Right ventricle myocardium inferior (tissue), 1 donor: ENCODE data around the gene RAB9B. TPM values are rescaled to one million over a fixed set of nuclear protein-coding genes. Genes with fewer than 3 reads are reported as not detected.

Experiments used
- ATAC-seq: fragments of 200-7000 bp; cut with Tn5 transposase; one replicate; pipeline ENCODE4 v1.9.1; 2020; ENCODE audit warnings: mild to moderate bottlenecking, moderate library complexity
- DNase-seq: peaks from one replicate; pipeline ENCODE4 v3.0.0; 2021; ENCODE audit errors: missing footprints
- intact Hi-C: fragments of 100-400 bp; cut with DNase I; formaldehyde crosslinking; loops from one replicate; pipeline ENCODE4 v1.11.0; 2022
- total RNA-seq: library from RNA; stranded (reverse); fragmentation: NEBNext Ultra II Directional; extraction: Animal tissue kit (Norgen Biotek cat#: 25700); gene quantifications from one replicate; pipeline ENCODE4 v1.2.1, GENCODE V29; 2021
- donor health status: DM: no; HTN: yes; CAD: no; lungs with severe emphysema.

Gene RAB9B
- total RNA-seq, 1 donor from 2014 or later = 33.9 TPM

DNA sequence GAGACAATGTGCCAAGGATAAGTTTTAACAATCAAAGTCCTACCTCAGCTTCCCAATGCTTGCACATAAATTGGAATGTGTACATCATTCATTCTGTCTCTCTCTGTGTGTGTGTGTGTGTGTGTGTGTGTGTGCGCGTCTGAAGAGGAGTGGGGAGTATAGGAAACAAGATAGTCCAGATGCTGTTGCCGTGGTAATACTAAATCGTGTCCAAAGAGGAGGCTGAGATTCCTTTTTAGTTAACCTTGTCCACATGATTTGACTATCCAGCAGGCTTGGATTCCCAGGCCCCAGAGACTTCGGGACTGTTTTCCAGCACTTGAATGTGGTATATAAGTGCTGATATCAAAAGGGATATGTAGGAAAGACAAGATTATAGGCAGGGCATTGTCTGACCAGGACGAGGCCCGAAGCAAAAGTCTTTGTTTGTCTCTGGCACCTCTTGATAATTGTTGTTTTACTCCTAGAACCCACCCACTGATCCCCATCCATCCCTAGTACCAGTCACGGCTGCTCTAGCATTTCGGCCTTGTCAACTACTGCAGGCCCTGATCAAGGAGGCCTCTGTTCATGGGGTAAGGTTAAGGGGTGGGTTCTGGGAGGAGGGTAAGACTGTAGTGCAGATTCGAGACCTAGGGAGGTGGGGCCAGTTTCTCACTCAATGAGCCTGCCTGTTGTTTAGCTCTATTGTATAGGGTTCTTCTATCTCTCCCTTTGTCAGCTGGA, 51.6 kb downstream of the RAB9B start:
- DNase-seq = no peak
- ATAC-seq = no peak
- intact Hi-C loops = no loop called here

DNA sequence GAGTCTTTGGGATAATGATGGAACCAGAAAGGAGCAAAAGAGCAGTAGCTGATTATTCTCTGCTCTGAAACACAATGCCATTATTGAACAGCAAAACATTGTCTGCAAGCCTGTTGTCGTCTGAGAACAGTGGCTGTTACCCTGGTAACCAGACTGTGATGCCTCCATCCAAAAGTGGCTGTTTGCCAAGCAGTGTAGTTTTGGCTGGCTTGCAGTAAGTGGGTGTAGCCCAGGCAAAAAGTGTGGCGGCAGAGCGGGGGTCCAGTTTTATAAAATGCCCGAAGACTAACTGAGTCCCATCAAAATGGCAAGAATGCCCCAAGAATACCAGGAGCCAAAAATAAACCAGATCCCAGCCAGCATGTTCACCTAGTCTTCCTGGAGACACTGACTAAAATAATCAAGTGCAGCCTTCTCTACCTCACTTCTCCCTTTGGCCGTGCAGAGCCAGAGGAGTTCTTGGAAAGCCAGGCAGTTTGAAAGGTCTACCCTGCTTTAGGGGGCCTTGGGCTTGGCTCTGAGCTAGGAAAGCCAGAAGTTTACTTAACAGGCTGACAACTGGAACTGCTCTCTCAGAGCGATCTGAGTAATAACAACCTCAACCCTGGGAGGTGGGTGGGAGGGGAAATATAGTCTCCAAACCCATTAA, 52.8 kb downstream of the RAB9B start:
- intact Hi-C loops = loop anchor here (10.0 kb wide), 2 partner anchors 64 to 244 kb away; partner anchors contain the start of gene TMEM31
- ATAC-seq (no peak), DNase-seq (no peak)

DNA sequence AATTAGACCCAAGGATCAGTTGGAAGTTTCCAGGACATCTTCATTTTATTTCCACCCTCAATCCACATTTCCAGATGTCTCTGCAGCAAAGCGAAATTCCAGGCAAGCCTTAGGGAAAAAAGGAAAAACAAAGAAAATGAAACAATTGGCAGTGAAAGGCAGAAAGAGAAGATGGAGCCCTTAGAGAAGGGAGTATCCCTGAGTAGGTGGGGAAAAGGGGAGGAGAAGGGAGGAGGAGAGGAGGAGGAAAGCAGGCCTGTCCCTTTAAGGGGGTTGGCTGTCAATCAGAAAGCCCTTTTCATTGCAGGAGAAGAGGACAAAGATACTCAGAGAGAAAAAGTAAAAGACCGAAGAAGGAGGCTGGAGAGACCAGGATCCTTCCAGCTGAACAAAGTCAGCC, 55.5 kb downstream of the RAB9B start, which contains the start of gene PLP1:
TSS of gene PLP1 (plus strand) at position 295 of the 400 bp plus-strand sequence. CDS start 156 bp downstream, outside the sequence.
- intact Hi-C loops = loop anchor here (10.0 kb wide), 2 partner anchors 62 to 242 kb away; partner anchors contain the start of gene TMEM31
- ATAC-seq (no peak), DNase-seq (no peak)

DNA sequence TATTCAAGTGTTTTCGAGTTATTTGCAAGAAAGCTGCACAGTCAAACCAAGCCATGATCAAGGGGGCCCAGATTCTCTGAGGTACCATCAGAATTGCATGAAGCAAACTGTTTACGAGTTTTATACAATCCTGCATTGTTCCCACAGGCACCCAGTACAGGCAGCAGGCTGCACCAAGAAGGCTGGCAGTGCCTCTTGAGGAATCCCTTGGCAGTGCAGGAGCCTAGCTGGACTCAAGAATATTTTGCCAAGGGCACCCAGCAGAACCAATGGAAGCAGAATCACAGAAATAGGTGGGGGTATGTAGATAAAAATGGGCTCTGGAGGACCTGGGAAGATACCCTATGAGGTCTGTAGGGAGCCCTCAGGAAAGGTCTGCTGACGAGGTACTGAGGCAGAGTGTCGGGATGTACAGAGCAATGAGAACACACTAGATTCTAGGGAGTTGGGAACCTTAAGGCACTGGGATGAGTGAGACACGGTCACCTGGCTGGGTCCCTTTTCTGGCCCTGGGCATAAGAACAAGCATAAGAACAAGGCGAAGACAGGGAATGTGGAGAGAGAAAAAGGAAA, 57.9 kb downstream of the RAB9B start:
- intact Hi-C loops = loop anchor here (10.0 kb wide), 2 partner anchors 59 to 239 kb away; partner anchors contain the start of gene TMEM31
- ATAC-seq (peak; percentile 50), DNase-seq (no peak)

DNA sequence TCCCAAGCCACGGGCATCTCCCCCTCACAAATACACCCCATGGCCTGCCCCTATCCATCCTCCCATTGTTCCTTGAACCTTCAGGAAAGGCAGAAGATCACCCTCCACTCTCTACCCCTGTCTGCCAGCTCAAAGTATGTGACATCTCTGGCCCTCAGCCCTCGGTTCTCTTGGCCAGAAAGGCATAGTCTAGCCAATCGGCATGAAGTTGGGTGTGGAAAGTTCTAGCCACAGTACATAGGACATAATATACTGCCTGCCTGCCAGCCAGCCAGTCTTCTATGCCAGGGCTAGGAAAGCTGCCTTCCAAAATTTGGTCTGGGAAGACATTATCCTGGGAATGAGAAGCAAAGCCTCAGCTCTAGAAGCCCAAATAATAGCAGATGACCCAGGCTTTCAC, 58.6 kb downstream of the RAB9B start:
- intact Hi-C loops = loop anchor here (10.0 kb wide), 2 partner anchors 59 to 239 kb away; partner anchors contain the start of gene TMEM31
- no peak for ATAC-seq

More for the DNA sequence above, 58.6 kb downstream of the RAB9B start:
- no peak for DNase-seq

Other genes with a start within 250 kb of the RAB9B start
- 64.3 TPM for gene TCEAL4, start 246.7 kb downstream of the RAB9B start, total RNA-seq
- 19.3 TPM for gene TCEAL3, start 224.3 kb downstream of the RAB9B start, total RNA-seq
- gene TCEAL1, start 203.3 kb downstream of the RAB9B start, total RNA-seq = 25.0 TPM
- 159 TPM for gene MORF4L2, start 145.6 kb downstream of the RAB9B start, total RNA-seq
- gene TMEM31, start 121.3 kb downstream of the RAB9B start, total RNA-seq = not detected
- 11.4 TPM for gene PLP1, start 55.4 kb downstream of the RAB9B start, total RNA-seq
- 0.27 TPM for gene TMSB15B, start 130.4 kb upstream of the RAB9B start, total RNA-seq
- gene H2BW1, start 181.5 kb upstream of the RAB9B start, total RNA-seq = not detected
- gene H2BW2, start 207.7 kb upstream of the RAB9B start, total RNA-seq = not detected
- gene TMSB15C, start 244.0 kb upstream of the RAB9B start, total RNA-seq = 0.19 TPM